HCT116 (cell line): Measurements from ENCODE around the gene PLCL2.

Source experiments
- EGR1 ChIP-seq: IDR thresholded peaks from 2 replicates; pipeline ENCODE4 v1.6.1; 2012; ENCODE audit warnings: low read depth
- POLR2A ChIP-seq: IDR thresholded peaks from 2 replicates; pipeline ENCODE4 v1.7.0; 2011; ENCODE audit warnings: borderline replicate concordance; ENCODE audit not compliant: insufficient read depth, insufficient read length; ENCODE audit errors: extremely low read depth
- TF ChIP-seq, protein P1 (sequence below), 3 experiments: fragments of 200-600 bp in 1 of 3; sonication (generic) in 1 of 3; IDR thresholded peaks in 2 of 3; conservative IDR thresholded peaks in 1 of 3; 2 replicates each; pipeline ENCODE4 v1.5.1; 2012 to 2017; ENCODE audit warnings: low read depth in 2 of 3, low read length in 2 of 3, antibody characterized with exemption in 1 of 3, borderline replicate concordance in 1 of 3, control low read depth in 1 of 3, mild to moderate bottlenecking in 1 of 3, mixed read lengths in 1 of 3, mixed run types in 1 of 3, moderate library complexity in 1 of 3; ENCODE audit not compliant: insufficient read depth in 1 of 3

DNA sequence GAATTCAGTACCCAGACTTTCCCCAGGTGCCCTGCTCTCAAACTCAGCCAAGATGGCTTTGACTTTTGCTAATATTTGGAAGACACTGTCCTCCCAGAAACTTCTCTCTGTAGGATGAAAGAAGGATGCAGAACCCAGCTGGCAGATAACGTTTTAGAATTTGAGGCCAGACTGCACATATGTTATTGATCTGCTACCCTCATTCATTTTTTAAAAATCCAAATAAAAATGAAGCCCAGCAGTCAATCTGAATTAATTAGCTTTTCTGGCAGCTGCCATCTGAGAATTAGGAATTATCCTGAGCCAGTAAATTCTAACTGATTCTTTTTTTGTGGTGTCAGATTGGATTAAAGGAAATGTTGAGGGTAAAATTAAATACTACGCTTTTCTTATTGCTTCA, 236.6 kb downstream of the PLCL2 start:
- TF ChIP-seq, protein P1, sequence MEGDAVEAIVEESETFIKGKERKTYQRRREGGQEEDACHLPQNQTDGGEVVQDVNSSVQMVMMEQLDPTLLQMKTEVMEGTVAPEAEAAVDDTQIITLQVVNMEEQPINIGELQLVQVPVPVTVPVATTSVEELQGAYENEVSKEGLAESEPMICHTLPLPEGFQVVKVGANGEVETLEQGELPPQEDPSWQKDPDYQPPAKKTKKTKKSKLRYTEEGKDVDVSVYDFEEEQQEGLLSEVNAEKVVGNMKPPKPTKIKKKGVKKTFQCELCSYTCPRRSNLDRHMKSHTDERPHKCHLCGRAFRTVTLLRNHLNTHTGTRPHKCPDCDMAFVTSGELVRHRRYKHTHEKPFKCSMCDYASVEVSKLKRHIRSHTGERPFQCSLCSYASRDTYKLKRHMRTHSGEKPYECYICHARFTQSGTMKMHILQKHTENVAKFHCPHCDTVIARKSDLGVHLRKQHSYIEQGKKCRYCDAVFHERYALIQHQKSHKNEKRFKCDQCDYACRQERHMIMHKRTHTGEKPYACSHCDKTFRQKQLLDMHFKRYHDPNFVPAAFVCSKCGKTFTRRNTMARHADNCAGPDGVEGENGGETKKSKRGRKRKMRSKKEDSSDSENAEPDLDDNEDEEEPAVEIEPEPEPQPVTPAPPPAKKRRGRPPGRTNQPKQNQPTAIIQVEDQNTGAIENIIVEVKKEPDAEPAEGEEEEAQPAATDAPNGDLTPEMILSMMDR (IDR thresholded peaks at IDR 0.05 in 2 of 3, conservative IDR thresholded peaks at IDR 0.05 in 1 of 3; ENCODE audit: borderline replicate concordance in 1 of 3, insufficient read depth in 1 of 3, low read depth in 2 of 3, low read length in 2 of 3), result no peak
- TF ChIP-seq POLR2A (no peak), EGR1 (no peak)
